Nephron (organoid): ENCODE measurements around the gene ABI2.
A peak's percentile ranks its signal among the peaks of the same experiment; 100 is the strongest.
"Not testable (repeated sequence)": the region's sequence is repeated elsewhere in the genome, so short reads cannot be mapped to it uniquely, and the experiment has no call there.

ENCODE experiments used
- H3K27ac Mint-ChIP-seq, 3 experiments: 2 replicates each; pipeline ENCODE4 v1.8.0; 2020; ENCODE audit warnings: mixed read lengths in 3 of 3, mild to moderate bottlenecking in 2 of 3, moderate library complexity in 1 of 3
- H3K27me3 Mint-ChIP-seq: 2 replicates; pipeline ENCODE4 v1.8.0; 2021; ENCODE audit warnings: low read depth, mild to moderate bottlenecking, moderate library complexity, mixed read lengths
- H3K36me3 Mint-ChIP-seq: 2 replicates; pipeline ENCODE4 v1.8.0; 2020; ENCODE audit warnings: low read depth, mixed read lengths
- H3K4me1 Mint-ChIP-seq: 2 replicates; pipeline ENCODE4 v1.8.0; 2020; ENCODE audit warnings: mixed read lengths
- H3K4me3 Mint-ChIP-seq, 3 experiments: 2 replicates each; pipeline ENCODE4 v1.8.0; 2020; ENCODE audit warnings: mild to moderate bottlenecking in 3 of 3, mixed read lengths in 3 of 3, moderate library complexity in 2 of 3
- H3K9me3 Mint-ChIP-seq: 2 replicates; pipeline ENCODE4 v1.8.0; 2020; ENCODE audit warnings: mixed read lengths
- CTCF ChIP-seq, 3 experiments: fragments of 200-600 bp; sonication (generic); IDR thresholded peaks; one replicate each; pipeline ENCODE4 v1.5.0; 2021; ENCODE audit warnings: antibody characterized with exemption in 3 of 3; ENCODE audit not compliant: unreplicated experiment in 3 of 3

ABI2 gene

GRCh38 chr2:203330434-203330833 is 2.2 kb downstream of the ABI2 start:
- no peaks in the 10 kb centered on the region for H3K27me3 Mint-ChIP-seq
- no peak for TF ChIP-seq CTCF (IDR thresholded peaks at IDR 0.05; ENCODE audit: unreplicated experiment in 3 of 3)
- peak overlapping the region; percentile 91 to 97 (median 97) for H3K4me3 Mint-ChIP-seq
- H3K4me1 Mint-ChIP-seq, result peaks cover 27% of the 10 kb centered on the region
- H3K9me3 Mint-ChIP-seq, result no peaks in the 10 kb centered on the region
- peak overlapping the region; percentile 11 to 98 (median 18) for H3K27ac Mint-ChIP-seq
- peaks cover 19% of the 10 kb centered on the region for H3K36me3 Mint-ChIP-seq

- Mint-ChIP-seq H3K36me3 (peaks cover 62% of the 10 kb centered on the region), H3K4me3 (no peak overlapping the region), H3K4me1 (peaks cover 9% of the 10 kb centered on the region), H3K9me3 (no peaks in the 10 kb centered on the region), H3K27ac (no peak overlapping the region), H3K27me3 (no peaks in the 10 kb centered on the region)
- no peak for TF ChIP-seq CTCF (IDR thresholded peaks at IDR 0.05; ENCODE audit: unreplicated experiment in 3 of 3)
Measured at GRCh38 chr2:203338322-203338721, 10.1 kb downstream of the ABI2 start.

GRCh38 chr2:203340791-203341487 is 12.7 kb downstream of the ABI2 start:
- no peaks in the 10 kb centered on the region for H3K27me3 Mint-ChIP-seq

GRCh38 chr2:203341741-203342310 is 13.6 kb downstream of the ABI2 start:
- H3K4me1 Mint-ChIP-seq, result peaks cover 8% of the 10 kb centered on the region
- TF ChIP-seq CTCF (IDR thresholded peaks at IDR 0.05; ENCODE audit: unreplicated experiment in 3 of 3), result no peak
- no peak overlapping the region for H3K27ac Mint-ChIP-seq
- H3K36me3 Mint-ChIP-seq, result peaks cover 62% of the 10 kb centered on the region
- H3K4me3 Mint-ChIP-seq, result no peak overlapping the region
- H3K9me3 Mint-ChIP-seq, result no peaks in the 10 kb centered on the region
- no peaks in the 10 kb centered on the region for H3K27me3 Mint-ChIP-seq

More at GRCh38 chr2:203340791-203341487, 12.7 kb downstream of the ABI2 start:
- H3K4me3 Mint-ChIP-seq, result no peak overlapping the region
- no peaks in the 10 kb centered on the region for H3K9me3 Mint-ChIP-seq
- H3K36me3 Mint-ChIP-seq, result peaks cover 63% of the 10 kb centered on the region
- H3K4me1 Mint-ChIP-seq, result peaks cover 8% of the 10 kb centered on the region
- peak overlapping the region; percentile 57 to 83 (median 58) for H3K27ac Mint-ChIP-seq
- TF ChIP-seq CTCF (IDR thresholded peaks at IDR 0.05; ENCODE audit: unreplicated experiment in 3 of 3), result no peak

GRCh38 chr2:203342374-203342773 is 14.2 kb downstream of the ABI2 start:
- H3K4me1 Mint-ChIP-seq, H3K4me3 Mint-ChIP-seq, H3K27me3 Mint-ChIP-seq, H3K27ac Mint-ChIP-seq, H3K9me3 Mint-ChIP-seq: not testable (repeated sequence)
- peaks cover 57% of the 10 kb centered on the region for H3K36me3 Mint-ChIP-seq

- peaks cover 8% of the 10 kb centered on the region for H3K4me1 Mint-ChIP-seq
- H3K27ac Mint-ChIP-seq, result no peak overlapping the region
- TF ChIP-seq CTCF (IDR thresholded peaks at IDR 0.05; ENCODE audit: unreplicated experiment in 3 of 3), result no peak
- peaks cover 55% of the 10 kb centered on the region for H3K36me3 Mint-ChIP-seq
- no peaks in the 10 kb centered on the region for H3K27me3 Mint-ChIP-seq
- no peak overlapping the region for H3K4me3 Mint-ChIP-seq
- no peaks in the 10 kb centered on the region for H3K9me3 Mint-ChIP-seq
Measured at GRCh38 chr2:203344667-203345066, 16.5 kb downstream of the ABI2 start.
